ENCODE measurements around the gene ANP32B. TPM values are rescaled to one million over a fixed set of nuclear protein-coding genes. Genes with fewer than 3 reads are reported as not detected.
A peak's percentile ranks its signal among the peaks of the same experiment; 100 is the strongest.

The ANP32B gene
- total RNA-seq, 2 experiments from 2014 or later, result 32.1 to 389 TPM

- Histone ChIP-seq H3K79me2 (ENCODE audit: insufficient read depth, low read depth, low read length) (peaks cover 23% of the 10 kb centered on the region; the same call in 1 of the 2 replicates), H3K9me2 (ENCODE audit: insufficient read depth, low read length) (no peaks in the 10 kb centered on the region), H3K36me3 (ENCODE audit: insufficient read depth, low read length) (peaks cover 37% of the 10 kb centered on the region), H4K20me1 (ENCODE audit: insufficient read depth, low read length) (no peaks in the 10 kb centered on the region; the same call in 1 of the 2 replicates), H3K4me1 (ENCODE audit: insufficient read depth, low read length, poor library complexity, severe bottlenecking) (peaks cover 11% of the 10 kb centered on the region), H3K4me3 (ENCODE audit: low read depth, low read length, poor library complexity, severe bottlenecking) (no peak overlapping the region), H2AFZ (ENCODE audit: low read length) (no peak overlapping the region), H3K27ac (ENCODE audit: low read depth, low read length, poor library complexity, severe bottlenecking) (no peak overlapping the region), H3K9me3 (ENCODE audit: low read length) (no peaks in the 10 kb centered on the region), H3K4me2 (ENCODE audit: low read length) (no peak overlapping the region)
- DNase-seq (ENCODE audit: low spot score), result no peak
- TF ChIP-seq CTCF (conservative IDR thresholded peaks at IDR 0.05; ENCODE audit: low read length) (no peak), EZH2phosphoT487 (IDR thresholded peaks at IDR 0.05; ENCODE audit: borderline replicate concordance, low read depth, low read length) (no peak)
- no TSS peak for BruUV-seq (replicated peaks)
- ChIA-PET POLR2A (interaction anchor here (0.9 to 1.1 kb wide), 2 partner anchors 9 to 43 kb away, joined by 3 to 5 read pairs; no protein-coding TSS in a partner anchor), CTCF (ENCODE audit: unreplicated experiment) (no interaction called here)
- intact Hi-C loops (cut with micrococcal nuclease; ENCODE audit: unreplicated experiment), result no loop called here
These were observed 71.3 kb downstream of the ANP32B start for GRCh38 chr9:98054376-98054951.

- CTCF ChIA-PET (ENCODE audit: unreplicated experiment), result interaction anchor here (0.7 to 1.2 kb wide), 4 partner anchors 11 to 199 kb away, joined by 3 to 8 read pairs (median 4); partner anchors contain the start of gene TBC1D2
- POLR2A ChIA-PET, result interaction anchor here (0.5 to 5.0 kb wide), 18 partner anchors 9 to 199 kb away, joined by 3 to 41 read pairs (median 4); partner anchors contain the start of gene TBC1D2
- Histone ChIP-seq H3K4me2 (ENCODE audit: low read length) (peak within 1 kb of the TSS; percentile 93), H2AFZ (ENCODE audit: low read length) (peak within 1 kb of the TSS; percentile 70; the same call in 1 of the 2 replicates), H3K4me1 (ENCODE audit: insufficient read depth, low read length, poor library complexity, severe bottlenecking) (peaks cover 11% of the 10 kb centered on the region), H3K36me3 (ENCODE audit: insufficient read depth, low read length) (peaks cover 39% of the 10 kb centered on the region), H3K4me3 (ENCODE audit: low read depth, low read length, poor library complexity, severe bottlenecking) (peak within 1 kb of the TSS; percentile 87), H3K9me3 (ENCODE audit: low read length) (no peaks in the 10 kb centered on the region), H3K27ac (ENCODE audit: low read depth, low read length, poor library complexity, severe bottlenecking) (peak within 1 kb of the TSS; percentile 42), H4K20me1 (ENCODE audit: insufficient read depth, low read length) (no peaks in the 10 kb centered on the region), H3K9me2 (ENCODE audit: insufficient read depth, low read length) (no peaks in the 10 kb centered on the region), H3K79me2 (ENCODE audit: insufficient read depth, low read depth, low read length) (peaks cover 17% of the 10 kb centered on the region; the same call in 1 of the 2 replicates)
- DNase-seq (ENCODE audit: low spot score), result peak; percentile 94
- BruUV-seq (replicated peaks), result no TSS peak
- TF ChIP-seq CTCF (conservative IDR thresholded peaks at IDR 0.05; ENCODE audit: low read length) (no peak), EZH2phosphoT487 (IDR thresholded peaks at IDR 0.05; ENCODE audit: borderline replicate concordance, low read depth, low read length) (no peak)
- intact Hi-C loops (cut with micrococcal nuclease; ENCODE audit: unreplicated experiment), result loop anchor here (1.0 to 5.0 kb wide), 2 partner anchors 134 to 201 kb away; partner anchors contain the start of genes TBC1D2 and TRMO
These were observed 73.4 kb downstream of the ANP32B start, which contains the start of gene NANS for GRCh38 chr9:98056269-98057137. Gene NANS (plus strand): TSS chr9:98056732. CDS start chr9:98056809, 77 bp downstream.

Measured in OCI-LY7 (cell line).